SIG-M5 (cell line): ENCODE results near the gene THAP4.

Source experiments
- DNase-seq: peaks from one replicate; lab custom pipeline; 2025; lab: John Stamatoyannopoulos, UW

Gene THAP4

GRCh38 chr2:241638940-241639339, 2.0 kb upstream of the THAP4 start:
- no peak for DNase-seq

- no peak for DNase-seq
These were observed 1.1 kb upstream of the THAP4 start for GRCh38 chr2:241637795-241638660.

- DNase-seq: no peak
These were observed 558 bp downstream of the THAP4 start for GRCh38 chr2:241636182-241637017.

- DNase-seq: no peak
These were observed 1.2 kb downstream of the THAP4 start for GRCh38 chr2:241635756-241636155.

GRCh38 chr2:241633561-241633960, 3.4 kb downstream of the THAP4 start:
- DNase-seq: no peak

- no peak for DNase-seq
These were observed 4.3 kb downstream of the THAP4 start for GRCh38 chr2:241632478-241633325.

- no peak for DNase-seq
These were observed 7.1 kb downstream of the THAP4 start for GRCh38 chr2:241629762-241630435.

GRCh38 chr2:241627675-241628074, 9.3 kb downstream of the THAP4 start:
- no peak for DNase-seq

GRCh38 chr2:241620419-241620769, 16.6 kb downstream of the THAP4 start:
- no peak for DNase-seq

GRCh38 chr2:241619597-241620418, 17.1 kb downstream of the THAP4 start:
- DNase-seq: no peak

- DNase-seq: no peak
These were observed 18.1 kb downstream of the THAP4 start for GRCh38 chr2:241618829-241619228.

GRCh38 chr2:241618296-241618805, 18.6 kb downstream of the THAP4 start:
- no peak for DNase-seq

GRCh38 chr2:241617431-241618154, 19.4 kb downstream of the THAP4 start:
- DNase-seq: no peak

GRCh38 chr2:241616168-241617125, 20.5 kb downstream of the THAP4 start:
- DNase-seq: no peak

- DNase-seq: no peak
These were observed 21.4 kb downstream of the THAP4 start for GRCh38 chr2:241615522-241616052.

GRCh38 chr2:241615041-241615440, 21.9 kb downstream of the THAP4 start:
- DNase-seq: no peak

GRCh38 chr2:241613017-241613780, 23.8 kb downstream of the THAP4 start:
- no peak for DNase-seq
